MM.1S (cell line): ENCODE measurements around the gene EPN1.
A peak's percentile ranks its signal among the peaks of the same experiment; 100 is the strongest.

Experiments used
- DNase-seq: peaks from one replicate; pipeline ENCODE4 v3.0.0-alpha.2; 2015
- H2AFZ ChIP-seq: fragments of 300-600 bp; sonication (generic); 2 replicates; pipeline ENCODE4 v1.6.0; 2016; ENCODE audit warnings: antibody characterized with exemption, low read length
- H3F3A ChIP-seq: fragments of 300-600 bp; sonication (generic); 2 replicates; pipeline ENCODE4 v1.6.1; 2016; ENCODE audit warnings: mild to moderate bottlenecking, antibody characterized with exemption, low read length, moderate library complexity, mixed read lengths; ENCODE audit not compliant: insufficient read depth
- H3K27ac ChIP-seq: fragments of 300-600 bp; sonication (generic); 2 replicates; pipeline ENCODE4 v1.5.1; 2016; ENCODE audit warnings: mild to moderate bottlenecking, low read length
- H3K27me3 ChIP-seq: fragments of 300-600 bp; sonication (generic); replicated peaks from 2 replicates; pipeline ENCODE4 v1.6.0; 2016; ENCODE audit warnings: low read length; ENCODE audit not compliant: insufficient read depth
- H3K36me3 ChIP-seq: fragments of 300-600 bp; sonication (generic); replicated peaks from 2 replicates; pipeline ENCODE4 v1.6.1; 2016; ENCODE audit warnings: mild to moderate bottlenecking, low read length, mixed read lengths; ENCODE audit not compliant: insufficient read depth
- H3K4me1 ChIP-seq: fragments of 300-600 bp; sonication (generic); 2 replicates; pipeline ENCODE4 v1.6.1; 2016; ENCODE audit warnings: low read length, mixed read lengths
- H3K4me2 ChIP-seq: fragments of 300-600 bp; sonication (generic); 2 replicates; pipeline ENCODE4 v1.6.0; 2016; ENCODE audit warnings: low read depth, low read length
- H3K4me3 ChIP-seq: fragments of 300-600 bp; sonication (generic); 2 replicates; pipeline ENCODE4 v1.5.1; 2016; ENCODE audit warnings: low read length, mixed read lengths
- H3K79me2 ChIP-seq: fragments of 300-600 bp; sonication (generic); 2 replicates; pipeline ENCODE4 v1.6.1; 2016; ENCODE audit warnings: mixed run types, low read length, mixed read lengths
- H3K9ac ChIP-seq: fragments of 300-600 bp; sonication (generic); 2 replicates; pipeline ENCODE4 v1.6.1; 2016; ENCODE audit warnings: low read length, mixed read lengths
- H3K9me2 ChIP-seq: fragments of 300-600 bp; sonication (generic); replicated peaks from 2 replicates; pipeline ENCODE4 v1.6.1; 2016; ENCODE audit warnings: mild to moderate bottlenecking, low read length, mixed read lengths; ENCODE audit not compliant: insufficient read depth
- H3K9me3 ChIP-seq: fragments of 300-600 bp; sonication (generic); replicated peaks from 2 replicates; pipeline ENCODE4 v1.6.1; 2016; ENCODE audit warnings: mild to moderate bottlenecking, low read length, mixed read lengths; ENCODE audit not compliant: insufficient read depth
- H4K20me1 ChIP-seq: fragments of 300-600 bp; sonication (generic); 2 replicates; pipeline ENCODE4 v1.6.1; 2016; ENCODE audit warnings: mild to moderate bottlenecking, low read length, moderate library complexity, mixed read lengths; ENCODE audit not compliant: insufficient read depth
- EZH2 ChIP-seq: fragments of 300-600 bp; sonication (generic); optimal IDR thresholded peaks from 2 replicates; pipeline ENCODE3; 2017; ENCODE audit warnings: low read depth, mild to moderate bottlenecking, antibody characterized with exemption, low read length, mixed read lengths
- EZH2phosphoT487 ChIP-seq: fragments of 300-600 bp; sonication (generic); IDR thresholded peaks from 2 replicates; pipeline ENCODE4 v1.6.1; 2018; ENCODE audit warnings: antibody characterized with exemption, low read length
- TF ChIP-seq, protein P1 (sequence below): fragments of 300-600 bp; sonication (generic); IDR thresholded peaks from 2 replicates; pipeline ENCODE4 v1.5.1; 2016; ENCODE audit warnings: antibody characterized with exemption, low read length, mixed read lengths

The EPN1 gene

DNA sequence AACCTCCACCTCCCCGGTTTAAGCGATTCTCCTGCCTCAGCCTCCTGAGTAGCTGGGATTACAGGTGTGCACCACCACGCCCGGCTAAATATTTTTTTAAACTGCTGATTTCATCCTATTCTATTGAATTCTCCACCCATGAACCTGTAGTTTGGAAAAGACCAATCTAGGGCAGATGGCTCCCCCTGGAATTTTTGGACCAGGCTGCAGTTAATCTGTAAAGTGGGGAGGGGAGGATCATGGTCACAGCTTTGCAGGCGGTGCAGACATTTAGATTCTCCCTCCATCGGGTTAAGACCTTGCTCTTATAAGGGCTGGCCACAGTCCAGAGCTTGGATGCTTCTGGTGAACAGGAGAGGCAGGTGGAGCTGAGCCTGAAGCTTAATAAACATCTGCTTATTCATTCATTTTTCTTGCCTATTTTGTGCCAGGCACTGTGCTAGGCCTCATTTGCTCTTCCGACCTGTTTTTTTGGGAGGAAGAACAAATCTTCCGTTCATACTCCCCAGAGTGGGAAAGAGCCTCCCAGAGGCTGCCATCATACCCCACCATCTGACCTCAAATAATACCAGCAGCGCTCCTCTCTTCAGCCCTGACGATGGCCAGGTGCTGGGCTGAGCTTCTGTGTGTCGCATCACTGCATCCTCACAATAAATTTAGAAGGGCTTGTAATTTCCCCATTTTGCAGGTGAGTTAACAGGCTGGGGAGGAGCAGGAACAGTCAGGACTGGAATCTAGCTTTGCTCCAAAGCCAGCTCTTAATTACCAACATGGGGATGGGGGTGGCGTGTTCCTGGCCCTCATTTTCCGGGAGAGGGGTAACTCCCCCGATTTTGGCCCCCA is 27.9 kb upstream of the EPN1 start:
- Histone ChIP-seq H3K9me2 (no peaks in the 10 kb centered on the region), H3K4me2 (peak overlapping the region; percentile 49), H3K27me3 (no peaks in the 10 kb centered on the region), H3K36me3 (no peaks in the 10 kb centered on the region), H3F3A (peaks cover 13% of the 10 kb centered on the region), H4K20me1 (no peaks in the 10 kb centered on the region), H3K9me3 (no peaks in the 10 kb centered on the region), H2AFZ (peak overlapping the region; percentile 38; the same call in 1 of the 2 replicates), H3K4me1 (peaks cover 21% of the 10 kb centered on the region; the same call in 1 of the 2 replicates), H3K4me3 (peak overlapping the region; percentile 61), H3K27ac (no peak overlapping the region), H3K9ac (peak overlapping the region; percentile 64; the same call in 1 of the 2 replicates), H3K79me2 (peaks cover 21% of the 10 kb centered on the region)
- TF ChIP-seq EZH2 = no peak
- TF ChIP-seq EZH2phosphoT487 = no peak
- TF ChIP-seq, protein P1, sequence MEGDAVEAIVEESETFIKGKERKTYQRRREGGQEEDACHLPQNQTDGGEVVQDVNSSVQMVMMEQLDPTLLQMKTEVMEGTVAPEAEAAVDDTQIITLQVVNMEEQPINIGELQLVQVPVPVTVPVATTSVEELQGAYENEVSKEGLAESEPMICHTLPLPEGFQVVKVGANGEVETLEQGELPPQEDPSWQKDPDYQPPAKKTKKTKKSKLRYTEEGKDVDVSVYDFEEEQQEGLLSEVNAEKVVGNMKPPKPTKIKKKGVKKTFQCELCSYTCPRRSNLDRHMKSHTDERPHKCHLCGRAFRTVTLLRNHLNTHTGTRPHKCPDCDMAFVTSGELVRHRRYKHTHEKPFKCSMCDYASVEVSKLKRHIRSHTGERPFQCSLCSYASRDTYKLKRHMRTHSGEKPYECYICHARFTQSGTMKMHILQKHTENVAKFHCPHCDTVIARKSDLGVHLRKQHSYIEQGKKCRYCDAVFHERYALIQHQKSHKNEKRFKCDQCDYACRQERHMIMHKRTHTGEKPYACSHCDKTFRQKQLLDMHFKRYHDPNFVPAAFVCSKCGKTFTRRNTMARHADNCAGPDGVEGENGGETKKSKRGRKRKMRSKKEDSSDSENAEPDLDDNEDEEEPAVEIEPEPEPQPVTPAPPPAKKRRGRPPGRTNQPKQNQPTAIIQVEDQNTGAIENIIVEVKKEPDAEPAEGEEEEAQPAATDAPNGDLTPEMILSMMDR = no peak
- DNase-seq = no peak

DNA sequence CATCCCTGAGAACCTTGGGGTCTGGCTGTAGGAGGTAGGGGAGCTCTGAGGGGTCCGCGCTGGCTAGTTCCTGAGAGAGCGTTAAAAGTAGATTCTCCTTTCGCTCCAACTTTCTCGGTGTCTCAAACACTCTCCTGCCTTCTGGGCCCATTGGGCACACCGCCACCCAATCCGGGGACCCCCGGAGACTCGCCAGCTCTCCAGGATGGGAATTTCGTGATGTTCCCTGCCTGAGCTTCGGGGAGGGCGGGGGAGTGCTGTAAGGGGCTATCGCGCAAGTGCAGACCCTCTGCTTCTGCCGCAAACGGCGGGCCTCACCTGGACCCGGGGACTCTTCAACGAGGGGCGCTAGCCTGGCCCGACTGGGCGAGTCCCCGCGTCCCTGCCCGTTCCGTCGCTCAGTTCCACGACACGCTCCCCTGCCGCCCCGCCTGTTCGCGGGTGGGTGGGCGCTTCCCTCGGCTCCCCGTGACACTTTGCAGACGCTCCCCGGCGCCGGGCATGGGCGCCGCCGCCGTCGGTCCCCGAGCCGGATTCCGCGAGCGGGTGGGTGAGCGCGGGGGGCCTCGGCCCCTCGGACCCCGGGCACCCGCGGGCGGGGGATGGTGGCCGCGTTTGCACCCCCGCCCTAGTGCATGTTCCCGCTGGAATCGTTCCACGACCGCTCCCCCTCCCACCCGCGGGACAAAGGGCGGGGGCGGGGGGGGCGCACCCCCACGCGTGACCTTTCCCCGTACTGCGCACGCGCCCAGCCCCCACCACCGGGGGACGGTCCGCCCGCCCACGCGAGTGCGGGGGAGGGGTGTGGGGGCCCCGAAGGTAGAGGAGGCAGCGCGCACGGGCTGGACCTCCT is 27.1 kb upstream of the EPN1 start, which contains the start of gene CCDC106:
Gene CCDC106 (plus strand): TSS at position 481 of the 853 bp plus-strand sequence. CDS start 835 bp downstream, outside the sequence.
- no peaks in the 10 kb centered on the region for H3K27me3 ChIP-seq
- peak within 1 kb of the TSS; percentile 38 for H2AFZ ChIP-seq
- H3K79me2 ChIP-seq = peaks cover 21% of the 10 kb centered on the region
- no peaks in the 10 kb centered on the region for H3K9me3 ChIP-seq
- no peak within 1 kb of the TSS for H3K27ac ChIP-seq
- H3K4me1 ChIP-seq = peaks cover 13% of the 10 kb centered on the region; the same call in 1 of the 2 replicates
- H3K4me3 ChIP-seq = peak within 1 kb of the TSS; percentile 61
- peak within 1 kb of the TSS; percentile 64; the same call in 1 of the 2 replicates for H3K9ac ChIP-seq
- peak within 1 kb of the TSS; percentile 49 for H3K4me2 ChIP-seq
- peaks cover 10% of the 10 kb centered on the region for H3F3A ChIP-seq
- no peak for TF ChIP-seq EZH2
- TF ChIP-seq, protein P1 = no peak
- no peak for TF ChIP-seq EZH2phosphoT487
- DNase-seq = peak; percentile 30
- no peaks in the 10 kb centered on the region for H3K36me3 ChIP-seq
- no peaks in the 10 kb centered on the region for H3K9me2 ChIP-seq
- H4K20me1 ChIP-seq = no peaks in the 10 kb centered on the region

DNA sequence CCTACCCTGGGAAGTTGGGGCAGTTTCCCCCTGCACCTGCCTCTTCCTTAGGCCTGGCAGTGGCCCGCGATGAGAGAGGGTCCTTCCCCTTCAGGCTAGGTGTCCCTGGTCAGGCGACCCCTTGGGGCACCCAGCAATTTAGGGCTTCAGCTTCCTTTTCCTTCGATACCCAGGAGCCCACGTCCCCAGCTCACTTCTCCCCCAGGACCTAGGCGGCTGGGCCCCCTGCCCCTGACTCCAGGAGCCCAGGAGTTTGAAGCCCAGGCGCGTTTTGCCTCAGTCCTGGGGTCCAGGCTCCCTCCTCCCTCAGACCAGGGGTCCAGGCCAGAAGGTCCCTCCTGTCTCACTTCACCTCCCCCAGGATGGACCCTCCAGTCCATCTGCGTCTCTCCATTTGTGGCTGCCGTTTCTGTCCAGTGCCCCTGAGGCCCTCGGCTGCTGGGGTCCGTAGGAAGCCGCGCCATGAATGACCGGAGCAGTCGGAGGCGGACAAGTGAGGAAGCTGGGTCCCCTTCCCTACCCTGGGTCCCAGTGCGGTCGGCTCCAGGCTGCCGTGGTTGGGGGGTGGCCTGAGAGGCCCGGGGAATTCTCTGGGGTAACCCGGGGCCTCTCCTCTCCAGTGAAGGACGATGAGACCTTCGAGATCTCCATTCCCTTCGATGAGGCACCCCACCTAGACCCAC is 26.3 kb upstream of the EPN1 start:
- H3K79me2 ChIP-seq = peaks cover 20% of the 10 kb centered on the region
- H3K9me2 ChIP-seq = no peaks in the 10 kb centered on the region
- H3K9me3 ChIP-seq = no peaks in the 10 kb centered on the region
- peaks cover 10% of the 10 kb centered on the region; the same call in 1 of the 2 replicates for H3K4me1 ChIP-seq
- peak overlapping the region; percentile 61 for H3K4me3 ChIP-seq
- no peaks in the 10 kb centered on the region for H3K36me3 ChIP-seq
- DNase-seq = no peak
- no peaks in the 10 kb centered on the region for H4K20me1 ChIP-seq
- H3K27ac ChIP-seq = no peak overlapping the region
- H3K4me2 ChIP-seq = peak overlapping the region; percentile 49; the same call in 1 of the 2 replicates
- H3F3A ChIP-seq = peaks cover 10% of the 10 kb centered on the region
- H3K27me3 ChIP-seq = no peaks in the 10 kb centered on the region
- TF ChIP-seq EZH2phosphoT487 (no peak), EZH2 (no peak)
- TF ChIP-seq, protein P1 = no peak
- H3K9ac ChIP-seq = peak overlapping the region; percentile 64; the same call in 1 of the 2 replicates
- H2AFZ ChIP-seq = no peak overlapping the region
